Tongue (tissue), 3 donors: ENCODE results near the gene RFFL. TPM values are rescaled to one million over a fixed set of nuclear protein-coding genes. Genes with fewer than 3 reads are reported as not detected.

Experiments used
- DNase-seq: peaks from one replicate; pipeline ENCODE4 v3.0.0-alpha.2; 2015
- small RNA-seq: library from RNA; depleted of rRNA; stranded (forward); fragments of <200 nt; gene quantifications from one replicate; pipeline ENCODE3, GENCODE V24; 2014; ENCODE audit warnings: low replicate concordance
- total RNA-seq: library from RNA; depleted of rRNA; stranded (reverse); fragments of >200 nt; gene quantifications from one replicate; pipeline ENCODE4 v1.2.3, GENCODE V29; 2014

The RFFL gene
- total RNA-seq, 1 donor from 2014 or later = 31.6 TPM

- DNase-seq = peak; percentile 99
Observed at GRCh38 chr17:34961093-34961911, 102.2 kb downstream of the RFFL start, which contains the start of the genes CCT6B and ZNF830. TSS of gene CCT6B (minus strand) at chr17:34961460. CDS start at chr17:34961393, 67 bp downstream. TSS of gene ZNF830 (plus strand) at chr17:34961540. CDS start at chr17:34961567, 27 bp downstream.

- DNase-seq = no peak
Observed at GRCh38 chr17:34958438-34958837, 105.1 kb downstream of the RFFL start.

Small RNAs within 50 kb of the gene (small RNA-seq; reads per million reads assigned to genes)
- gene AC004223.1 (not detected), gene RNU6-840P (not detected)

Other genes with a start within 250 kb of the RFFL start
- gene CCT6B, start 102.2 kb downstream of the RFFL start, total RNA-seq = 2.7 TPM
- gene ZNF830, start 102.2 kb downstream of the RFFL start, total RNA-seq = 16.7 TPM
- 34.0 TPM for gene LIG3, start 83.2 kb downstream of the RFFL start, total RNA-seq
- gene RAD51D, start 56.2 kb upstream of the RFFL start, total RNA-seq = 5.2 TPM
- not detected for gene FNDC8, start 57.9 kb upstream of the RFFL start, total RNA-seq
- gene NLE1, start 78.6 kb upstream of the RFFL start, total RNA-seq = 30.0 TPM
- 193 TPM for gene UNC45B, start 84.1 kb upstream of the RFFL start, total RNA-seq
- gene SLC35G3, start 130.7 kb upstream of the RFFL start, total RNA-seq = not detected
- gene SLFN5, start 179.4 kb upstream of the RFFL start, total RNA-seq = 9.4 TPM